ENCODE results near the gene ZP3.
"Not testable (repeated sequence)": the region's sequence is repeated elsewhere in the genome, so short reads cannot be mapped to it uniquely, and the experiment has no call there.

Gene ZP3

DNA sequence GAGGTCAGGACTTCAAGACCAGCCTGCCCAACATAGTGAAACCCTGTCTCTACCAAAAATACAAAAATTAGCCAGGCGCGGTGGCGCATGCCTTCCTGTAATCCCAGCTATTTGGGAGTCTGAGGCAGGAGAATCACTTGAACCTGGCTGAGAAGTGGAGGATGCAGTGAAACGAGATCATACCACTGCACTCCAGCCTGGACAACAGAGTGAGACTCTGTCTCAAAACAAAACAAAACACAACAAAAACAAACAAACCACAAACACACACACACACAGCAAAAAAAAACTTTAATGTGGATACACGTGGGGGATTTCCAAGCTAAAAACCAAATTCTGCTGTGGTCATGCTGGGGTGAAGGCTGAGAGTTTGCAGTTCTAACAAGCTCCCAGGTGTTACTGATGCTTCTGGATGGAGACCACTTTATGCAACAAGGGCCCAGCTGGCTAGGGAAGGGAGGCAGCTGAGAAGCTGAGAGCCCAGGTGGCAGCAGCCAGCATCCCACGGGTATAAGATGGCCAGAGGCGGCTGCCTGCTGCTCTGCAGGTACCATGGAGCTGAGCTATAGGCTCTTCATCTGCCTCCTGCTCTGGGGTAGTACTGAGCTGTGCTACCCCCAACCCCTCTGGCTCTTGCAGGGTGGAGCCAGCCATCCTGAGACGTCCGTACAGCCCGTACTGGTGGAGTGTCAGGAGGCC lies at the start of gene ZP3:
Gene ZP3 (plus strand): TSS at position 538 of the 699 bp plus-strand sequence. CDS start 15 bp downstream, at position 553.
- DNase-seq (ENCODE audit: low read depth, low spot score): no peak

DNA sequence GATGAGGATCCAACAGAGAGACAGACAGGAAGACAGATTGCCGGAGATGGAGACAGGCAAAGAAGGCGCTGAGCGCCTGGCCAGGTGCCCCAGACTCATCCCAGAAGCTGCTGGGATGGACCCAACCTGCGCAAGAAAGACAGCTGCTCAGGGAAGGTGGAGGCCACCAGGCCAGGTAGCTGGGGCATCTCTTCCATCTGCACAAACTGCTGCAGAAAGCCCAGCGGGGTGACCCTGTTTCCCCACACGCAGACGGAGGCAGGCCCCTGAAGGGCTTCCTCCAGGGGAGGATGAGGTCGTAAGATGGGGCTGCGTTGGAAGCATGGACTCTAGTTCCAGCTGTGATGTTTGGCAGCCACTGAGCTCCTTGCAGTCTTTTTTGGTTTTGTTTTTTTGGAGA lies 49.5 kb upstream of the ZP3 start:
- no peak for DNase-seq (ENCODE audit: low read depth, low spot score)

DNA sequence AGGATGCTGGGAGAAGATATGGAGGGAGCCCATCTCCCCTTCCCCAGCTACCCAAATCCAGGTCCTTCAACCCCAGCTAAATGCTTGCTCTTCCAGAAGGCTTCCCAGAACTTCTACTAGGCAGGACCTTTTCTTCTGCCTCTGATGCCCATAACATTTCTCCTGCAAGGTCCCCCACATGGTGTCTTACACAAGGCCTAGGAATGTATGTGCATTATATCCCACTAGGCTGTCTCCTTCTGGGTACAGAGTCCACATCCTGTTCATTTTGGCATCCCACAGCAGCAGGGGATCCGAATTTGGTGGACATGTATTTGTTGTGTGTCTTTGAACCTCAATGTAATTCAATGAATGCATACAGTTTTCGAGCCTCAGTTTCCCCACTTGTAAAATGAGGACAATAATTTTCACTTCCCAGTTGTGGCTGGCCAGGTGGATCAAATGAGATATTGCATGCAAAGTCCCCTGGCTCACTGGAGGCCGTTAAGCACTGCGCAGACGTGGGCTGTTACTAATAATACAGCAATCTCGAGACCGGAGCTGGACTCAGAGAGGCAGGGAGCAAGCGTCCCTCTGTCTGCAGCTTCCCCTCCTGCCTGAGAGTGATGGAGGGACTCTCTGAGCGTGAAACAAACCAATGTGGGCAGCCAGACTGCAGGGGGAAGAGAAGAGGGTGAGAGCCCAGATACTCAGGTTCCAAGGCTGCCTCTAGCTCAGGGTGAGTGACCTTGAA lies 47.4 kb upstream of the ZP3 start:
- no peak for DNase-seq (ENCODE audit: low read depth, low spot score)

DNA sequence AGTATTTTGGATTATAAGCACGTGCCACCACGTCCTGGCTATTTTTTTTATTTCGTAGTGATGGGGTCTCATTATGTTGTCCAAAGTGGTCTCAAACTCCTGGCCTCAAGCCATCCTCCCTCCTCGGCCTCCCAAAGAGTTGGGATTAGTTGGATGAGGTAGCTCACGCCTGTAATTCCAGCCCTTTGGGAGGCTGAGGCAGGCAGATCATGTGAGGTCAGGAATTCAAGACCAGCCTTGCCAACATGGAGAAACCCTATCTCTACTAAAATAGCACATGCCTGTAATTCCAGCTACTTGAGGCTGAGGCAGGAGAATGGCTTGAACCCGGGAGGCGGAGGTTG lies 44.2 kb upstream of the ZP3 start:
- no peak for DNase-seq (ENCODE audit: low read depth, low spot score)

DNA sequence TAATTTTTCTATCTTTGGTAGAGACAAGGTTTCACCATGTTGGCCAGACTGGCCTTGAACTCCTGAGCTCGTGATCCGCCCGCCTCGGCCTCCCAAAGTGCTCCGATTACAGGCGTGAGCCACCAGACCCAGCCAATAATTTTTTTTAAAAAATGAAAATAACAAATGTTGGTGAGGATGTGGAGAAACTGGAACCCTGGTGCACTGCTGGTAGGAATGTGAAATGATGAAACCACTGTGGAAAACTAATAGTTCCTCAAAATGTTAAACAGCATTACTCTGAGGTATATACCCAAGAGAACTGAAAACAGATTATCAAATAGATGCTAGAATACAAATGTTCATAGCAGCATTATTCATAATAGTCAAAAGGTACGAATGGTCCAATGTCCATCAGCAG lies 42.9 kb upstream of the ZP3 start:
- DNase-seq (ENCODE audit: low read depth, low spot score): no peak

DNA sequence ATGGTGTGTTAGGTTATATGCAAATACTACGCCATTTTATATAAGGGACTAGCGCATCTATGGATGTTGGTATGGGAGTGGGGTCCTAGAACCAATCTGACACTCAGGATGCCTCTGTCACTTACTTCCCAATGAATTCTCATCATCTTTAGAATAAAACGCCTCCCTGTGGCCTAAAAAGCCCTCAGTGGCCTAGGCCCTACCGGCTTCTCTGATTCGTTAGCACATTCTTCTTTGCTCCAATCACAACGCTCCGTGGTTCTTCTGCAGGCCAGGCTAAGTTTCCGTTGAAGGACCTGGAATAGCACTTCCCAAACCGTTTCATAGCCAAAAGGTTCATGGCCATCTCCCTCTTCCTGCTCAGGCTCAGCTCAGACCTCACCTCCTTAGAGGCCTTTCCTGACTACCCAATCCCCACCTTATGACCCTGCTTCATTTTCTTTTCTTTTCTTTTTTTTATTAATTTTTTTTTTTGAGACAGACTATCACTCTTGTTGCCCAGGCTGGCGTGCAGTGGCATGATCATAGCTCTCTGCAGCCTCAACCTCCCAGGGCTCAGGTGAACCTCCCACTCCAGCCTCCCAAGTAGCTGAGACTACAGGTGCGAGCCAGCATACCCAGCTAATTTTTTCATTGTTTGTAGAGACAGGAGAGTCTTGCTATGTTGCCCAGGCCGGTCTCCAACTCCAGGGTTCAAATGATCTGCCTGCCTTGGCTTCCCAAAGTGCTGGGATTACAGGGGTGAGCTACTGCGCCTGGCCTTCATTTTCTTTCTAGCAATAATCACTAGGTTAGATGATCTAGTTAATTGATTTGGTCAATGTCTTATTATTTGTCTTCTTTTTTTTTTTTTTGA lies 41.4 kb upstream of the ZP3 start:
- DNase-seq (ENCODE audit: low read depth, low spot score): no peak

DNA sequence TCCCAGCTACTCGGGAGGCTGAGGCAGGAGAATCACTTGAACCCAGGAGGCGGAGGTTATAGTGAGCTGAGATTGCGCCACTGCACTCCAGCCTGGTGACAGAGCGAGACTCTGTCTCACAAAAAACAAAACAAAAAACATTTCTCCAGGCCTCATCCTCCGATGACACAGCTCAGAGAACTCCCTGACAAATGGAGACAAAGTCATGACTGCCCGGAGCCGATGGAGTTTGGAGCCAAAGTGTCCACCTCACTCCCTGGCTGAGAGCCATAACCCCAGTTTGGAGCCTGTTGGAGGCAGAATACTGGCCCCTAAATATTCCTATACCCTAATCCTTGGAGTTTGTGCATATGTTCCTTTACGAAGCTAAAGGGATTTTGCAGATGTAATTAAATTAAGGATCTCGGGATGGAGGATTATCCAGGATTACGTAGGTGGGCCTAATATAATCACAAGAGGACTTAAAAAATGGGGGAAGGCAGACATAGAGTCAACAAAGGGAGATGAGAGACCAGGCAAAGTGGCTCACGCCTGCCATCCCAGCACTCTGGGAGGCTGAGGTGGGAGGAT lies 38.0 kb upstream of the ZP3 start:
- no peak for DNase-seq (ENCODE audit: low read depth, low spot score)

DNA sequence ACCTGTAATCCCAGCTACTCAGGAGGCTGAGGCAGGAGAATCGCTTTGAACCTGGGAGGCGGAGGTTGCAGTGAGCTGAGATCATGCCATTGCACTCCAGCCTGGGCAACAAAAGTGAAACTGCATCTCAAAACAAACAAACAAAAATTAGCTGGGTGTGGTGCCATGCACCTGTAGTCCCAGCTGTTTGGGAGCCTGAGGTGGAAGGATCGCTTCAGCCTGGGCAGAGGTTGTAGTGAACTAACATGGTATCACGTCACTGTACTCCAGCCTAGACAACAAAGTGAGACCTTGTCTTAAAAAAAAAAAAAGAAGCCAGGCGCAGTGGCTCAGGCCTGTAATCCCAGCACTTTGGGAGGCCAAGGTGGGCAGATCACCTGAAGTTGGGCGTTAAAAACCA lies 37.0 kb upstream of the ZP3 start:
- not testable (repeated sequence) for DNase-seq (ENCODE audit: low read depth, low spot score)

DNA sequence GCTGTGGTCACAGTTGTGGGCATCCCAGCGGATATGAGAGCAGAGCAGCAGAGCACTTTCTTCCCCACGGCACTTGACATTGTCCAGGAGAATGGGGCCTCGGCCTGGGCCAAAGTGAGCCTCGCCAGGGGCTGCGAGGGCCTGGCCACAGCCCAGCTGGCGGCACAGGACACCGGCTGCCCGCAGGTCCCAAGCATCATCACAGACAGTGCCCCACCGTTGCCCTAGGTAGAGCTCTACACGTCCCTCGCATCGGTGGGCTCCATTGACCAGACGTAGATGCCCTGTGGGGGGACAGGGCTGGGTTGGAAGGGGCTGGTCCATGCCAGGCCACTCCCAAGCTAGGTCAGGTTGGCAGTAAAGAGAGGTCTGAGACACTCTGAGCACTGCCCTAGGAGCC lies 34.7 kb upstream of the ZP3 start:
- DNase-seq (ENCODE audit: low read depth, low spot score): no peak

DNA sequence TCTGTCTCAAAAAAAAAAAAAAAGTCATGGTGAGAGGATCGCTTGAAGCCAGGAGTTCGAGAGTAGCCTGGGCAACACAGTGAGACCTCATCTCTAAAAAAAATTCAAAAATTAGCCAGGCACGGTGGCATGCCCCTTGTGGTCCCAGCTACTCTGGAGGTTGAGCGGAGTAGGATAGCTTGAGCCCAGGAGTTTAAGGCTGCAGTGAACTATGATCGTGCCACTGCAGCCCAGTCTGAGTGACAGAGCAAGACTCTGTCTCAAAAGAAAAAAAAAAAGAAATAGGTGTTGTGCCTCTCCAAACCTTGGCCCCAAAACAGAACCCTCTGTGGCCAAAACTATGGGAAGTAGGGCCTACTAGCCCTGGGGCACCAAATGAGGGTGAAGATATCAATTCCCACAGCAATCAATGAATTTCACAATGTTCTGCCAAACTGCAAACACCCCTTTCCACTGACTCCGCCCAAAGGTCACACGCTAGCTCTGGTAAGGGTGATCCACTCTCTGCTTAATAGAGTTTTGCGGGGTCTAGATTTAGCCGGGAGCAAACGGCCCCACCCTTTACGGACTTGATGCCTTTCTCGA lies 32.1 kb upstream of the ZP3 start:
- no peak for DNase-seq (ENCODE audit: low read depth, low spot score)

DNA sequence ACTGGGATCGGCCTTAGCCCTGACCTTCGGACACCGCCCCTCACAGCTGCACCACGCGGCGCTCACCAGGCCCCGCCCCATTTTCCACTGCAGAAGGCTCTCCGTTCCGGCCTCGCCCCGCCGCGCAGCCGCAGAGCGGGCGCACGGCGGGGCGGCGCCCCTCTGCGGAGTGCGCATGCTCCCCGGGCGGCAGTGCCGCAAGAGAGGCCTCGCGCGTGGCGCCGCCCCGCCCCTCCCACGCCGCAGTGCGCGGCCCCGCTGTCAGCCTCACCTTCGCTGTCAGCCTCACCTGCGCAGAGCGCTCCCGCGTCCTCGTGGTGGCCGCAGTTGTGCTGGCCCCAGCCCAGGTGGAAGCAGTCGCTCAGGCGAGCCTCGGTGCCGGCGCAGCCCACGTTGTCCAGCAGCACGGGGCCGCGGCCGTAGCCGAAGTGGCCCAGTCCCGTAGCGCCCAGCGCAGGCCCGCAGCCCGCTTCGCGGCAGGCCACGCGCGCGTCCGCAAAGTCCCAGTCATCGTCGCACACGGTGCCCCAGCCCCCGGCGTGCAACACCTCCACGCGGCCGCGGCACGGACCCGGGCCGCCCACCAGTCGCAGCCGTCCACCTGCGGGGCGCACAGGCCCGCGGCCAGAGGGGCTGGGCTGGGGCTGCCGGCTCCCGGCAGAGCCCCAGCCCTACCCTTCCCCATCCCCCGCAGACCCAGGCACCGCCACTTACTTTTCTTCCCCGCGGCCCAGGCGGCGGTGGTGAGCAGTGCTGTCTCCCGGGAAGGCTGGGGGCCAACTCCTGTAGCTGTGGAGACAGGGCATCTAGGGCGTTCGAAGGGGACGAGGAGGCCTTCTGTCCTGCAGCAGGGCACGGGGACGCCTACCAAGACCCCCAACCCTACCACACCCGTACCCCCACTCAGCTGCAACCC lies 31.4 kb upstream of the ZP3 start:
- no peak for DNase-seq (ENCODE audit: low read depth, low spot score)

DNA sequence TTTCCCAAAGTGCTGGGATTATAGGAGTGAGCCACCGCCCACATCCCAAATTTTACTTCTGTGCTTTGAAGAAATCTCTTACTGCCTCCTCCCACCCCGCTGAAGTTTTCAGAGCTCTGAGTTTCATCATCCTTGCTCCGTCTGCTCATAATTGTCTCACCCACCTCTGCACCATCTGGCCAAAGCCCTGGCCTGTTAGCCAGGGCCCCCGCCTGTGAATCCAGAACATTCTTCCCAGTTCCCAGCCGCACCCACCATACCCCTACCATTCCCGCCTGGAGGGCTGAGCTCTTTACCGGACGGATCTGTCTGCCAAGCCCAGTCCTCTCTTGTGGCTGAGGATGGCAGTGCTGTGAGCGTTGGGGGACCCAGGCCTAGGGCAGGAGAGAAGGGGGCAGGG lies 29.8 kb upstream of the ZP3 start:
- DNase-seq (ENCODE audit: low read depth, low spot score): no peak

DNA sequence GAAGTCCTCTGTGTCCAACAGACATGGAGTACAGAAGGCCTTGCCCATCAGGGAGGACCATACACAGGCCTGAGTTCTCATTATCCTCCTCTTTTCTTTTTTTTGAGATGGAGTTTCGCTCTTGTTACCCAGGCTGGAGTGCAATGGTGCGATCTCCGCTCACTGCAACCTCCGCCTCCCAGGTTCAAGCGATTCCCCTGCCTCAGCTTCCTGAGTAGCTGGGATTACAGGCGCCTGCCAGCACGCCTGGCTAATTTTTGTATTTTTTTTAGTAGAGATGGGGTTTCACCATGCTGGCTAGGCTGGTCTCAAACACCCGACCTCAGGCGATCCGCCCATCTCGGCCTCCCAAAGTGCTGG lies 29.2 kb upstream of the ZP3 start:
- DNase-seq (ENCODE audit: low read depth, low spot score): not testable (repeated sequence)

DNA sequence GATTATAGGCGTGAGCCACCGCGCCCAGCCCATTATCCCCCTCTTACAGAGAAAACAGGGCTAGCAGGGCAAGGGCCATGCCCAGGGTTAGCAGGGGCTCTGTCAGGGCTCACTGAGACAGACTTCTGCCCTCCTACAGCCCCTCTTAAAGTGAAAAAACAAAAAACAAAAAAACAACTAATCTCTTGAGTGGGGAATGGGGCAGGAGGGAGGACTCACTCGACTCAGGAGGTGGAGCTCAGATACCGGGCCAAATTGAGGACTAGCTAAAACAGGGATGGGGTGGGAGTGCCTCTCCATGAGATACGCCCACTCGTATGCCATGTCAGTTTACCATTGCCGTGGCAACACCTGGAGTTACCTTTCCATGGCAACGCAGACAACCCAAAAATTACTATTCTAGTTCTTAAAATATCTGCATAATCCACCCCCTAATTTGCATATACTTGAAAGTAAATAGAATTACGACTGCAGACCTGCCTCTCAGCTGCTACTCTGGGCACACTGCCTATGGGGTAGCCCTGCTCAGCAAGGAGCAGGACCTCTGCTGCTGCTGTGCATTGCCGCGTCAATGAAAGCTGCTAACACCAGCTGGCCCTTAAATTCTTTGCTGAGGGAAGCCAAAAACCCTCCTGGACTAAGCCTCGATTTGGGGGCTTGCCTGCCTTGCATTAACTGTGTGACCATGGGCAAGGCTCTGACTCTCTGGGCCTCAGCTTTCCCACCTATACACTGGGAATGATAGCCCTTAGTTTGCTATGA lies 28.6 kb upstream of the ZP3 start:
- DNase-seq (ENCODE audit: low read depth, low spot score): no peak

DNA sequence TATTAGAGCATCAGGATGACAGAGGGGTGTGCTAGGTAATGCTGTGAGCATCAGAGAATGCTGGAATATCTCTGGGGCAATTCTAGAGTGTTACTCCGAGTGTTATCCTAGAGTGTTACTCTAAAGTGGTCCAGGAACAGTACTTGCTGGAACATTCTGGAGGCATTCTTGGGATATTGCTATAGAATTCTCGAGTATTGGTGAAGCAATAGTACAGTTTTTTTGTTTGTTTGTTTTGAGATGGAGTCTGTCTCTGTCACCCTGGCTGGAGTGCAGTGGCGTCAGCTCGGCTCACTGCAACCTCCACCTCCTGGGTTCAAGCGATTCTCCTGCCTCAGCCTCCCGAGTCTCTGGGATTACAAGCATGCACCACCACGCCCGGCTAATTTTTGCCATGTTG lies 27.9 kb upstream of the ZP3 start:
- DNase-seq (ENCODE audit: low read depth, low spot score): no peak

DNA sequence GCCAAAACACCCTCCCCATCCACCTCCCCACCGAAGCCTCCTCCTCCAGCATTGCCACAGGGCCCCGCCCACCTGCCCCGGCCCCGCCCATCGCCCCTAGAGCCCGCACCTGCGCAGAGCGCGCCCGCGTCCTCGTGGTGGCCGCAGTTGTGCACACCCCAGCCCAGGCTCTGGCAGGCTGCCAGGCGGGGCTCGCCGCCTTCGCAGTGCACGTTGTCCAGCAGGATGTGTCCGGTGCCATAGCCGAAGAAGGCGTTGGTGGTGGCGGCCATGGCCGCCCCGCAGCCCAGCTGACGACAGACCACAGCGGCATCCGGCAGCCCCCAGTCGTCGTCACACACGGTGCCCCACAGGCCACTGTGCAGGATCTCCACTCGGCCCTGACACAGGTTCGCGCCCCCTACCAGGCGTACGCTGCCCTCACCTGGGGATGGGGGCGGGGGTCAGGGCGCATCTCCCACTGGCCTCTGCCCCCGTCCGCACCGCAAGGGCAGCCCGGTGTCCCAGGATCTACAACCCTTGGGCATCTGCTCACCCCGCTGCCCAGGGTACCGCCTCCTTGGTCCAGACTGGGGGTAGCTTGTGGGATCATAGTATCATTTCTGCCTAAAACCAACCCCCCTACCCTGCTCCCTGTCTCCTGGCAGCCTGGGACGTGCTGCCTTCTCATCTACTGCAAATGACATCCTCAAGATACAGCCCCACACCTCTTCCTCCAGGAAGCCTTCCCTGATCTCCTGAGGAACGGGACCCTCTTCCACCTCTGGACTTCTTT lies 27.2 kb upstream of the ZP3 start:
- DNase-seq (ENCODE audit: low read depth, low spot score): no peak

DNA sequence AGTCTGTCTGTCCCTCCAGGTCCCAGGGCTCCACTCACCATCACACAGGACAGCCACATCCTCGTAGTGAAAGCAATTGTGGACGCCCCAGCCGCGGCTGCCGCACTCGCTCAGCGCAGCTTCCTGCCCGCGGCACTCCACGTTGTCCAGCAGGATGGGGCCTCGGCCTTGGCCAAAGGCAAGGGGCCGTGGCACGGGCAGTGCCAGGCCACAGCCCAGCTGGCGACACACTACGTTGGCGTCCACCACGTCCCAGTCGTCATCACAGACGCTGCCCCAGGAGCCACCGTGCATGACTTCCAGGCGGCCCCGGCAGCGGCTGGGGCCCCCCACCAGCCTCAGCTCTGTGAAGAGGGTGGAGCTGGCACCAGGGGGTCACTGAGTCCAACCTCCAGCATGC lies 24.5 kb upstream of the ZP3 start:
- no peak for DNase-seq (ENCODE audit: low read depth, low spot score)

DNA sequence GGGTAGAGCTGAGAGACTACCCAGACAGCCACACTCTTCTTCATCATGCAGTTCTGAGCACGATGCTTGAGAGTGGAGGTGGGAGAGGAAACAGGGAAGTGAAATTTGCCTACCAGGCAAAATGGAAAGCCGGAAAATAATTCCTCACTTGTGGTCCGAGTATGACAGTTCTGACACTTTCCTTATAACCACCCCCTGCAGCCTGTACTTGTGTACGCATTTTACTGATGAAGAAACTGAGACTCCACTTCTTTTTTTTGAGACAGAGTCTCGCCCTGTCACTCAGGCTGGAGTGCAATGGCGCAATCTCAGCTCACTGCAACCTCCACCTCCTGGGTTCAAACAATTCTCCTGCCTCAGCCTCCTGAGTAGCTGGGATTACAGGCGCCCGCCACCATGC lies 21.7 kb upstream of the ZP3 start:
- not testable (repeated sequence) for DNase-seq (ENCODE audit: low read depth, low spot score)

DNA sequence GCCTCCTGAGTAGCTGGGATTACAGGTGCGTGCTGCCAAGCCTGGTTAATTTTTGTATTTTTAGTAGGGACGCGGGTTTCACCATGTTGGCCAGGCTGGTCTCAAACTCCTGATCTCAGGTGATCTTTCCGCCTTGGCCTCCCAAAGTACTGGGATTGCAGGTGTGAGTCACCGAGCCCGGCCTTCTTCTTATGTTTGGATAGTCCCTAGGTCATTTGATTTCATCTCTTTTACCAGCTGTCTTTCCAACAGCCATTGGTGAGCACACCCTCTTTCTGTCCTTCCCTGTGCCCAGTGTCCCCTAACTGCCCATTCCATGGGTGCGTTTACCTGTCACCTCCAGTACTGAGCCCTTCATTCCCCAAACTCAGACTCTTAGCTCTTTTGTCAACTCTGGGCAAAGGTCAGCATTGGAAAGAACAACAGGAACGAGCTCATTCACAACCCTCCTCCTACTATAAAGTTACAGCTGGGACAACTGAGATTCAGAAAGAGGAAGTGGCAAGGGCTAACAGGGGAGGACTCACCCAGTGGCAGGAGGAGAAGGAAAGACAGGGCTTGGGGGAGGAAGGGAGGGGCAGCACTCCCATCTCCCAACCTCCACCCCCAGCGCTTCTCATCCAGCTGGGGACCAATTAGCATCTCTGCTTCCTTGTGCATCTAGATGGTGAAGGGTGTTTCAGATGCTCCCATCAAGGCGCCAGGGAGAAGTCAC lies 20.8 kb upstream of the ZP3 start:
- no peak for DNase-seq (ENCODE audit: low read depth, low spot score)

Data from brain pericyte (primary cell).